HG03025 (cell line): ENCODE data around the gene ISLR2.
"Not testable (repeated sequence)": the region's sequence is repeated elsewhere in the genome, so short reads cannot be mapped to it uniquely, and the experiment has no call there.

Experiments
- ATAC-seq: cut with Tn5 transposase; IDR thresholded peaks from one replicate; pipeline ENCODE4 v1.9.1; 2021; ENCODE audit warnings: mild to moderate bottlenecking, moderate library complexity; ENCODE audit not compliant: unreplicated experiment, low FRiP score

The ISLR2 gene, protein sequence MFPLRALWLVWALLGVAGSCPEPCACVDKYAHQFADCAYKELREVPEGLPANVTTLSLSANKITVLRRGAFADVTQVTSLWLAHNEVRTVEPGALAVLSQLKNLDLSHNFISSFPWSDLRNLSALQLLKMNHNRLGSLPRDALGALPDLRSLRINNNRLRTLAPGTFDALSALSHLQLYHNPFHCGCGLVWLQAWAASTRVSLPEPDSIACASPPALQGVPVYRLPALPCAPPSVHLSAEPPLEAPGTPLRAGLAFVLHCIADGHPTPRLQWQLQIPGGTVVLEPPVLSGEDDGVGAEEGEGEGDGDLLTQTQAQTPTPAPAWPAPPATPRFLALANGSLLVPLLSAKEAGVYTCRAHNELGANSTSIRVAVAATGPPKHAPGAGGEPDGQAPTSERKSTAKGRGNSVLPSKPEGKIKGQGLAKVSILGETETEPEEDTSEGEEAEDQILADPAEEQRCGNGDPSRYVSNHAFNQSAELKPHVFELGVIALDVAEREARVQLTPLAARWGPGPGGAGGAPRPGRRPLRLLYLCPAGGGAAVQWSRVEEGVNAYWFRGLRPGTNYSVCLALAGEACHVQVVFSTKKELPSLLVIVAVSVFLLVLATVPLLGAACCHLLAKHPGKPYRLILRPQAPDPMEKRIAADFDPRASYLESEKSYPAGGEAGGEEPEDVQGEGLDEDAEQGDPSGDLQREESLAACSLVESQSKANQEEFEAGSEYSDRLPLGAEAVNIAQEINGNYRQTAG

DNA sequence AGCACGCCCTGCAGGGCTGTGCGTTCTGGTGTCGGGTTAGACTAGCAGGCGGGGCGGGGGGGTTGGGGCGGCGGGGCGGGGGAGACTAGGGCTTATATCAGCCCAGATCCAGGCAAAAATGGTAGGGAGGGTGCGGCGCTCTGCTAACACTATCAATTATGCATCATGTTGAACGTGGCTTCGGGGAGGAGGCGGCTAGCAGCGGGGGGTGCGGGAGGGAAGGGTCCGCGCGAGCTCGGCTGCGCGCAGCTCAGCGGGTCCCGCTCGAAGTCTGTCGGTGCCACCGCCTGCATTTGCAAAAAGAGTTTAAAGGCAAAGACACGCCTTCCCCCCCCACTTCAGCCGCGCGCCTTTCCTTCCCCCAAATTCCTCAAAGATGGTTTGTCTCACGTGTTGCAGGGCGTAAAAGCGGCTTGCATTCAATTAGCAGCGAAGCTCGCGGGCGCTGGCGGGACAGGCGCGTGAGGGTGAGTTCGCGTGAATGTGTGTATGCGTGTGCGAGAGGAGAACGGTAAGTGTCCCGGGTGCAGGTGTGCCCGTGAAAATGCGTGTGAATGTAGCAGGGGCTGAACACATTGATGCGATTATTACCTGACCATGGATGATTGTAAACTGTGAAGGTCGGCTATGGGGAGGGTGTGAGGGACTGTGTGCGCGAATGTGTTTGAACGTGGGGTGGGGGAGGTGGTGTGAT is at the start of gene ISLR2:
Gene ISLR2, plus strand, starts transcription at position 432 of the 694 bp plus-strand sequence. CDS start 2,169 bp downstream, outside the sequence.
- no peak for ATAC-seq

DNA sequence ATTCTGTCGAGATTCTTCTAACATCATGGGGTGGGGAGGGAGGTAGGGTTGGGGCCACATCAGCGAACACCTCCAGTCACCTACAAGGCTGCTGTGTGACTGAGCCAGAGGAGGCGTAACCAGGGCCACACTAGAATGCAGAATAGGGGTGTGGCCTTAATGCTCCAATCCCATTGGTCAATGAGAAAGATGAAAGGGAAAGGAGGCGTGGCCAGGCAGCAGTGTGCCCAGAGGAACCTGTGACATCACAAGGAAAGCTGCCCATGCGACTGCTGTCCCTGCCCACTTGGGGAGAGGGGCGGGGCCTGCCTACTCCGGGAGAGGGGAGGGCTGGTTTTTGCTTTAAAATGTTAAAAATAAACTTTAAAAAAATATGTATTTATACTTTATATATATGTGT is 47.9 kb upstream of the ISLR2 start, which contains the start of gene GOLGA6A:
Gene GOLGA6A, minus strand, starts transcription at position 101 of the 400 bp plus-strand sequence. Its CDS starts 41 bp downstream, at position 60.
- not testable (repeated sequence) for ATAC-seq

DNA sequence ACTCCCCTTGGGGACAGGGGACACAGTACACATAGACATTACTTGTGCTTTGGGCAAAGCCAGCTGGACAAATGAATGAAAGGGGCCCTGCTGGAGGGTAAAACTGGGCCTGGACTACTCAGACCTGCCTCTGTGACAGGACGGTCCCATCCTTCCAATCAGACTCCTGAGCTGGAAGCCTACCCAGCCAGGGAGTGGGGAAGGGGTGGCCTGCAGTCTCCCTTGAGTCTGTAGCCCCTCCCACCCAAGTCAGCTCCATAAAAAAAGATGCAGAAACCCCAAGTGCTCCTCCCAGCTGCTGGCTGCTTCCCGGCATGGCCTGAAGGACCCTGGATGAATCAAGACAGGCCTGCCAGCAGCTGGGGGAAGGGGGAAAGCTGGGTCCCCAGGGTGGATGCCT is 35.8 kb upstream of the ISLR2 start:
- not testable (repeated sequence) for ATAC-seq

DNA sequence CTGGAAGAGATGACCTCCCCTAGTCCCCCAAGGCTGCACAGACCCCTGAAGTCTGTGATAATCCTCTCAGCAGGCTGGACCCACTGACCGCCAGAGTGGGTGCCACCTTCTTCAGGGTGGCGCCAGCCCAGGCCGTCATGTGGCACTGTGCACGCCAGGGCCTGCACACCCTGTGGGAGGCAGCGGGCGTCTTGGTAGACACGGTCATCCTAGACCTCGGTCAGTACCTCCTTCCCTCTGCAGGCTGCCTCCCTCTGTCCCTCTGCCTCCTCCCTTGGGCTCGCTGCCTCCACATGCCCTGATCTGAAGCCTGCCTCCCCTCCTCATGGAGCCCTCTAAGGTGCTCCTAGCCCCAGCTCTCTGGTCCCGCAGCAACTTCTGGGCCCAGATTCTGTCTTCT is 34.8 kb upstream of the ISLR2 start:
- ATAC-seq, result not testable (repeated sequence)

DNA sequence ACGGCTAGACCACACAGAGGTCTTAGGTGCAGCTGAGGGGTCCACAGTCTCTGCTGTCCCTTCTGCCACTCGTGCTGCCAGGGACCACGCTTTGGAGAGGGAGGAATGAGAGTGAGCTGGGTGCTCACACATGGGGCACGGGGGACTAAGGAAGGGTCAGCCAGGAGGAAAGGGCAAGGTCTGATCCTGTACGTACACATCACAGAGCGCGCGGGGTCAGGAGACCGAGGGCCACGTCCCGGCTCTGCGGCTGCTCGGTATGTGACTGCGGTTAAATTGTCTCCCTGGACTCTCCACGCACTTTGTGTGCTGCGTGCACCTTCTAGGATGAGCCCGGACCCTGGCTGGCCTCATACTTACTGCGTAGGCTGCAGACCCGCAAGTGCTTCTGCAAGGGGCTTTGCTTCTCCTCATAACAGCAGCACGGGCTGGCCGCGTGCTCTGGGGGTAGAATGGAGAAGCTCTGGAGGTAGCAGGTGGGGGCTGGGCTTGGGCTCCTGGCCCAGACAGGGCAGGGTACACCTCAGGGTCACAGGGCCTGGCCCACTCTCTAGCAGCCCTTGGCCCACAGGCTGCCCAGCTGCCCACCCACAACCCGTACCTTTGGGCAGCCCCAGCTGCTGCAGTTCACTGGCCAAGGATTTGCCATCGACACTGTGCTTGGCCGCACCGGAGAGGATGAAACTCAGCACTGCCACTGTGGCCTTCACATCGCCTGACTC is 33.5 kb upstream of the ISLR2 start:
- not testable (repeated sequence) for ATAC-seq

DNA sequence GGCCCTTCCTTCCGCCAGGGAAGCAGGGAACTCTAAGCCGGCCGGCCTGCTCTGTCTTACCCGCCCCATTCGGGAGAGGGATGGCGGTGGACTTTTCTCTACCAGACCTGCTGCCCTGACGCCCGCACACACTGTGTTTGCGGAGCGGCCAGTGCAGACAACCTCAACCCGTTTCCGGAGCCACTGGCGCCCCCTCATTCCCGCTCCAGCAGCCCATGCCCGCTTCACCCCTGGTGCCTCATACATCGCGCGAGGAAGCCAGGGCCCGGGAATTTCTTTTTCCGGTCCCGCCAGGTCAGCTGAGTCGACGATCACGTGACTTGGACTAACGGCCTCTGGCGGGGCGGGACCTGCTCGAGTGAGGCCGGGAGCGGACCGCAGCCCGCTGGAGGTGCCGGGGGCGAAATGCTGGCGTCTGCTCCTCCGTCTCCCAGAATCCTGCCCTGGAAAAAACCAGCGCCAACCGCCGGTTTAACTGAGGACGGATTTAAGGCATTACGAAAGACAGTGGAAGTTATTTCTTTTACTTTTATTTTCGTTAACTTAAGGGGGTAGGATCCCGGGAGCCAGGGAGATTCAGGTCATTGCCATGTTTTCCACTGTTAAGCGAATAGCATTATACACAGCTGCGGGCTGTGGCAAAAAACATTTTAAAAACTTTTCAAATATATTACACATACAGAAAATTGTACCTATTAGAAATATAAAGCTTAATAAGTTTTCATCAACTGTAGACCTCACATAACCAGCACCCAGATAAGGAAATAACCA is 30.2 kb upstream of the ISLR2 start:
- not testable (repeated sequence) for ATAC-seq

DNA sequence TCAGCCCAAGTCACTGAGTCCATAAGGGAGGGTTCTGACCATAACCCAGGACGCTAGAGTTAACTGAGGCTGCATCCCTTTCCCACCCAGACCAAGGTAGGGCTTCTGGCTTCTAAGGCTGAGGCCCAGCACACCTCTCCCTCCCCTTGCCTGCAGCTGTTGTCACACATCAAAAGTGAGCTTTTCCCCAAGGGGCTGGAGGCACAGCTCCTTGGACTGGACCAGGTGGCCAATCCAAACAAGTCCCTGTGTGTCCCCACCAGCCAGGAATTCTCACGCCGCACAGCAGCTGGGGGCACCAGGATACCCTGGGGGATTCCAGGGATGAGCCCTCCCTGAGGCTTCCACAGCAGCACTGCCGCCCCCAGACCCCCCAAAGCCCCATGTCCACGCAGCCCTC is 22.3 kb upstream of the ISLR2 start:
- no peak for ATAC-seq

DNA sequence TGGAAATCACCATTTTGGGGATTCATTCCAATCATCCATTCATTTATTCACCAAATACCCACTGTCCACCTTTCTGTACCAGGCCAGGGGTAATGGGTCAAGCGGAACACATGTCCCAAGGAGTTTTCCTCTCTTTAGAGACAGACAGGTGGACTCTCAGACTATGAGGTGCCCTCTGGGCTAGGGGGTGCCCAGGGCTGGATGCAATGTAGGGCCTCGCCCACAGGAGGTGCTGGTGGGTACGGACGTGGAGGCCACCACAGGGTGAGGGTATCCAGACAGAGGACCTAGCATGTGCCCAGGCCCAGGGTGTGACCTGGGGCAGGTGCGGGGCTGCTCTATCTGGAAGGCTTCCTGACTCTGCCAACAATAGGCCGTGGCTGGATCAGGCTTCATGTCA is 21.8 kb upstream of the ISLR2 start:
- not testable (repeated sequence) for ATAC-seq

DNA sequence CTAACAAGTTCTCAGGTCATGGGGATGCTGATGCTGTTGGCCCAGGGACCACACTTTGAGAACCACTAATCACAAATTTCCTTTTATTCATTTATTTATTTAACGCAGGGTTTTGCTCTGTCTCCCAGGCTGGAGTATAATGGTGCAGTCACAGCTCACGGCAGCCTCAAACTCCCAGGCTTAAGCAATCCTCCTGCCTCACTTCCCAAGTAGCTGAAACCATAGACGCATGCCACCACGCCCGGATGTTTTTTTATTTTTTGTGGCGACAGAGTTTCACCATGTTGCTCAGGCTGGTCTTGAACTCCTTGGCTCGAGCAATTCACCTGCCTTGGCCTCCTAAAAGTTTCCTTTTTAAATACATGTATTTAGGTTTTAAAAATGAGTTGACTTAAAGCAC is 20.7 kb upstream of the ISLR2 start:
- no peak for ATAC-seq

DNA sequence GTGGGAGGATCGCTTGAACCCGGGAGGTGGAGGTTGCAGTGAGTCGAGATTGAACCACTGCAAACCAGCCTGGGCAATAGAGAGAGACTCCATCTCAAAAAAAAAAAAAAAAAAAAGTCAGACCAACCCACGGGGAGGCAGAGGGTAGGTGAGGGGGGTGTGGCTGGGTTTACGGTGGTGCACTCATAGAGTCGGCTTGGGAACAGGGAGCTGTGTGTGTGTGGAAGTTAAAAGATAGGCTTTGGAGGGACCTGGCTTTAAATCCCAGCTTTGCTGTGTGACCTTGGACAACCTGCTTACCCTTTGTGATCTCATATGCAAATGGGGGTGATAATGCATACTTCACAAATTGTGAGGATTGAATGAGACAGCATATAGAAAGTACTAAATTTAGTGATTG is 10.0 kb upstream of the ISLR2 start:
- ATAC-seq, result no peak

DNA sequence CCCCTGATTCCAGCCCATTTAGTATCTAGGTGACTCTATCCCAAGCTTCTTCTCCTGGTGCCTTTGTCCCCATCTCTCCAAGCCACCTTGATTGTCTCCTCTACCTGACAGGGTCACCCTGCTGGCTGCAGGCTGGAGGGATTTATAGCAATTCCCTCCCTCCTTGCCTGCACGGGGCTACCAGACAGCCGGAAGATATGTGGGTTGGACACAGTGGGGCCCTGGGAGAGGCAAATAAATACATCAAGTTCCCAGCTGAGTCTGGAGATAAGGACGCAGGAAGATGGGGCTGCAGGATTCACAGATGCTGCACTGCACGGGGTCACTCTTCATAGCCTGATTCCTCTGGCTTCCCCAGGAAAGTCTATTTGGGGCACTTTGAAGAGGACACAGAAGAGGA is 9.3 kb upstream of the ISLR2 start:
- no peak for ATAC-seq

DNA sequence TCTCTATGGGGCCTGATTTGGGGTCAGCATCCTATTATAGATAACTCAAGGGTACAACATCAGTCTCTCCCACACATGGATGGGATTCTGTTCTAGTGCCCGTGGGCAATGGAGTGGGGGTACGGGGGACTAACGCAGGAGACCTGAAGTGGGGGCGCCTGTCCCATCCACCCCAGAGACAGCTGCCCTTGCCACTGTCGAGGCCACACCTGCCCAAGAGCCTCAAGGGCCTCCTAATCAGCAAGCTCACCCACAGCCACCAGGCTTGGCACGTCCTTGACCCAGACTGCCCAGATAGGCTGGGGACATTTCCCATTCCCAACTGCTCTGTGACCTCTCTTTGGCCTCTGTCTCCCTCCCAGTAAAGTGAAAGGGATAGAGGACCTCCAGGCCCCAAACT is 8.5 kb upstream of the ISLR2 start:
- no peak for ATAC-seq

DNA sequence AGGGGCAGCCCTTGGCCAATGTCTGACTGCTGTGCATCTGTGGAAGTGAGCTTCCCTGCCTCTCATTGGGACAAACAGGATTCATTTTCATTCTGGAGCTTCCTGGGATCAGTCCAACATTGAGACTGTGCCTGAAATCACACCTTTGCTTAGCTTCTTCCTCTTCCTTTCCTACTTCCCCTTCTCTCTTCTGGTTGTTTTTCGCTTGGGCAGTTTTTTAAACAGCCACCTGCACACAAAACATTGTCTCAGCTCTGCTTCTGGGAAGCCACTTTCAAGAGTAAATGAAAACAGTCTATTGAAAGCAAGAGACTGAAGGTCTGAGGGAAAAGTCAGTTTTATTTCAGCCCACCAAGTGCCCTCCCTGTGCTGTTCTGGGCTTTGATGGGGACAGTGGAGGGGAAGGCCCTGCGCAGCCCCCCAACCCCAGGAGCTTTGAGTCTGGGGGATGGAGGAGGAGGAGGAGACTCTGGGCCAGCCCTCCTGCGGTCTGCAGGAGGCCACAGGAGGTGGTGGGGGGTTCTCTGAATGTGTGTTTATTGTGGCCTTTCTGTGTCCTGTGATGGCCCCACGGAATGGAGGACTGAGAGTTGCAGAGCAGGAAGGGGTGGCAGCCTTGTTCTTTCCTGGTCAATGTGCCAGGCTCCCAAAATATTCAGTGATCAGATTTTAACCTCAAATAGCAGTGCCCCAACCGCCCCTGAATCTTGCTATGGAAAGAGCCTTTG is 7.8 kb upstream of the ISLR2 start:
- no peak for ATAC-seq

DNA sequence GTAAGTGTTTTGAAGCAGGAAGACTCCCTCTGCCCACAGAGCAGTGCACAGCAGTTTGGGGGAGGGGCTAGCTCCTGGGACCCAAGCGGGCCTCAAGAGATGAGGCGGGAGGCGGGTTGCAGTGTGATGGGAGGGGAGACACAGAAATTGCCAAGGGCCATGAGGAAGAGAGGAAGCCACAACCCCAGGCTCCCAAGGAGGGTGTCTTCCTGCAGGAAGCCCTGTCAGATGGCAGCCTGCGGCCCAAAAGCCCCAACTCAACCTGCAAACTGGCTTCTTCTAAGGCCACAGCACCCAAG is 7.3 kb upstream of the ISLR2 start:
- ATAC-seq, result no peak

DNA sequence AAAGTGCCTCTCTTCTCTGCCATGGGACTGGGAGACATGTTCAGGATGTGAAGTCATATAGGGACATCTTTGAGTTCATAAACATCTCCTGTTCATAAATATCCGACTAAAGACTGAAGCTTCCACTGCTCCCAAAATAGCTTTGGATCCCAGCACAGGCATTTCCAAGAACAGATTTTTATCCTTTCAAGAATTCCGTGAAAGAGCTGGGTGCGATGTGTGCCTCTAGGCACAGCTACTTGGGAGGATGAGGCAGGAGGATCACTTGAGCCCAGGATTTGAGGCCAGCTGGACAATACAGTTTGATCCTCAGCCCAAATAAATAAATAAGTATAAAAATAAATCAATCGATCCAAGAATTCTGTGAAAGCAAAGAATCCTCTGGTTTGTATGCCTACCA is 6.7 kb upstream of the ISLR2 start:
- ATAC-seq, result no peak

DNA sequence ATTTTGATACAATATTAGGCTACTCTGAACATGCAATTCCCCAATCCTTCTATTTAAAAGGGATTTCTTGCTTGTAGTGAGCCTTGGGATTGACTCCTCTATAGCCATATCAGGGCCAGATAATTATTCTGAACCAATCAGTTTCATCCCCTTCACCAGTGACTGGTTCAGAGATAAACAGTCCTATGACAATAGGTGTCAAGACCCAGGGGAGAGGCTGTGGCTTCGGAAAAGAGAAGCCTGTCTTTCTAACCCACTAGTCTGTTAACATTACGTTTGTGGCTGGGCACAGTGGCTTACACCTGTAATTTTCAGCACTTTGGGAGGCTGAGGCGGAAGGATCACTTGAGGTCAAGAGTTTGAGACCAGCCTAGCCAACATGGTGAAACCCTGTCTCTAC is 6.2 kb upstream of the ISLR2 start:
- no peak for ATAC-seq

DNA sequence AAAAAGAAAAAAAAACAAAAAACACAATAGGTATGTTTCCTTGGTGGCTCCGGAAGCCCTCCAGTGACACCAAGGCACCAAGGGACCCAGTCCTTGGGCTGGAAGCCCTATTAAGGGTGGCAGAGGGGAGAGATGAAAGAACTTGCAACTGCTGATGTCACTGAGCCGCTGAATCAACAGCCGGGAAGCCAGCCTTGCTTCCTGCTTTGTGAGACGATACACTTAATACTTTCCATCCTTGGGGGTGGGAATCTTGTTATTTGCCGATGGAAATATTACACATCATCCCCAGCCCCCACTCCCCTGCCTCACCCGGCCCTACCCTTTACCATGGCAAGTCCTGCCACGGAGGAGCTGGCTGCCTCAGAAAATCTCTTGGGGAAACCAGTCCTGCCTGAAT is 5.6 kb upstream of the ISLR2 start:
- no peak for ATAC-seq

DNA sequence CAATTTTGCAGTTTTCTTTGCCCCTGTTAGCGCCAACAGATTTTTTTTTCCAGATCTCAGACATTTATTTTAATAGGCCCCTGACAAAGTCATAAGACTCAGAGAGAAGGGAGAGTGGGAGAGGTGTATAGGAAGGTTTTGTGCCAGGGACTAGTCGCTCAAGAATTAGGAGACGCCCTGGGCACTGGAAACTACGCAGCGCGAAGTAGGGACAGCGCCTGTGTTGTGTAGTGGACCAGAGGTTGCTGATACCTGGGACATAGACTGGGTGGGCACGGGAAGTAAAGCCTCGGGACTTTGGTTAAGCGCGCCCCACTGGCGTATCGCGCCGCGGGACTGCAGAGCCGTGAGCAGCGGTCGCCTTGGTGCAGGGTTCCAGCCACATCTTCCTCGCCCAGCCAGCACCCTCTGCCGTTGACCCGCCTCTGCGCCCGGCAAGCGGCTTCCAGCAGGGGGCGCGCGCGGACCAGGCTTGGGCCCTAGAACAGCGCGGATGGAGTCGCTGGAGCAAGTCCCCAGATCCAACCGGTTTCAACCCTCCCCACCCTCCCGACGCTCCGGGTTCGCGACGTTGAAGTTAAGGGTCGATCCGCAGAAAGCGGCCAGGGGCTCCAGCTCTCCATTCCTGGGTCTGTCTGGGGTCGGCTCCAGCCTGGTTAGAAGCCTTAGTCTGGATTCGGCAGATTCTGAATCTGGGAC is 3.0 kb upstream of the ISLR2 start:
- no peak for ATAC-seq
